Neural cell (in vitro differentiated cells): ENCODE measurements around the gene DLG2. TPM values are rescaled to one million over a fixed set of nuclear protein-coding genes. Genes with fewer than 3 reads are reported as not detected.

Experiments used
- H2AFZ ChIP-seq: fragments of 200-600, 300-800 bp; sonication (generic), shearing (Covaris generic); 2 replicates; pipeline ENCODE4 v1.6.0; 2014; ENCODE audit warnings: low read depth, mild to moderate bottlenecking, antibody characterized with exemption, low read length, moderate library complexity
- H3F3A ChIP-seq: fragments of 200-600 bp; shearing (Covaris generic); 2 replicates; pipeline ENCODE4 v1.6.1; 2016; ENCODE audit warnings: mild to moderate bottlenecking, moderate library complexity, mixed read lengths, antibody characterized with exemption, low read length; ENCODE audit not compliant: insufficient read depth, poor library complexity, severe bottlenecking
- H3K27ac ChIP-seq: fragments of 200-600, 300-800 bp; sonication (generic), shearing (Covaris generic); 2 replicates; pipeline ENCODE4 v1.5.1; 2014; ENCODE audit warnings: mild to moderate bottlenecking, low read length, moderate library complexity
- H3K27me3 ChIP-seq: fragments of 300-800, 200-600 bp; sonication (generic), shearing (Covaris generic); 2 replicates; pipeline ENCODE4 v1.6.0; 2014; ENCODE audit warnings: mild to moderate bottlenecking, low read depth, low read length, moderate library complexity; ENCODE audit not compliant: insufficient read depth
- H3K36me3 ChIP-seq: fragments of 300-800, 200-600 bp; sonication (generic), shearing (Covaris generic); 2 replicates; pipeline ENCODE4 v1.5.1; 2014; ENCODE audit warnings: mild to moderate bottlenecking, antibody characterized with exemption, low read length, moderate library complexity; ENCODE audit not compliant: insufficient read depth
- H3K4me2 ChIP-seq: fragments of 300-800, 200-600 bp; sonication (generic), shearing (Covaris generic); 2 replicates; pipeline ENCODE4 v1.6.0; 2014; ENCODE audit warnings: mild to moderate bottlenecking, low read length
- H3K4me3 ChIP-seq: fragments of 300-800, 200-600 bp; sonication (generic), shearing (Covaris generic); 2 replicates; pipeline ENCODE4 v1.5.1; 2014; ENCODE audit warnings: mild to moderate bottlenecking, low read length, moderate library complexity
- H3K79me2 ChIP-seq: fragments of 200-600 bp; shearing (Covaris generic); replicated peaks from 2 replicates; pipeline ENCODE4 v1.6.0; 2014; ENCODE audit warnings: mild to moderate bottlenecking, low read length, moderate library complexity; ENCODE audit not compliant: insufficient read depth
- H3K9ac ChIP-seq: fragments of 300-800, 200-600 bp; sonication (generic), shearing (Covaris generic); 2 replicates; pipeline ENCODE4 v1.6.1; 2016; ENCODE audit warnings: mild to moderate bottlenecking, low read length, mixed read lengths
- H3K9me2 ChIP-seq: fragments of 200-600 bp; shearing (Covaris generic); 2 replicates; pipeline ENCODE4 v1.6.1; 2016; ENCODE audit warnings: mild to moderate bottlenecking, low read length, mixed read lengths; ENCODE audit not compliant: insufficient read depth
- H3K9me3 ChIP-seq: fragments of 200-600, 300-800 bp; sonication (generic), shearing (Covaris generic); 2 replicates; pipeline ENCODE4 v1.6.1; 2016; ENCODE audit warnings: mild to moderate bottlenecking, mixed run types, low read length, moderate library complexity, mixed read lengths
- H4K20me1 ChIP-seq: fragments of 200-600 bp; shearing (Covaris generic); 2 replicates; pipeline ENCODE4 v1.6.1; 2016; ENCODE audit warnings: mild to moderate bottlenecking, mixed run types; ENCODE audit not compliant: insufficient read depth
- EP300 ChIP-seq: fragments of 450-650 bp; conservative IDR thresholded peaks from 2 replicates; pipeline ENCODE4 v1.6.1; 2014; ENCODE audit warnings: antibody characterized with exemption, mild to moderate bottlenecking, moderate library complexity; ENCODE audit not compliant: poor library complexity, severe bottlenecking
- EZH2 ChIP-seq: fragments of 200-600, 300-800 bp; shearing (Covaris generic), sonication (generic); IDR thresholded peaks from 2 replicates; pipeline ENCODE4 v1.6.1; 2014; ENCODE audit warnings: antibody characterized with exemption, low read length, borderline replicate concordance, mild to moderate bottlenecking; ENCODE audit not compliant: insufficient read depth, poor library complexity, severe bottlenecking
- MXI1 ChIP-seq: fragments of 450-650 bp; conservative IDR thresholded peaks from 2 replicates; pipeline ENCODE4 v1.6.1; 2014; ENCODE audit warnings: antibody characterized with exemption, mild to moderate bottlenecking; ENCODE audit not compliant: poor library complexity, severe bottlenecking
- POLR2AphosphoS5 ChIP-seq: IDR thresholded peaks from 2 replicates; pipeline ENCODE4 v1.6.1; 2012
- RAD21 ChIP-seq: fragments of 450-650 bp; conservative IDR thresholded peaks from 2 replicates; pipeline ENCODE4 v1.6.1; 2014; ENCODE audit warnings: antibody characterized with exemption, mild to moderate bottlenecking, moderate library complexity
- SMC3 ChIP-seq: fragments of 450-650 bp; conservative IDR thresholded peaks from 2 replicates; pipeline ENCODE4 v1.6.1; 2014; ENCODE audit warnings: antibody characterized with exemption, mild to moderate bottlenecking, moderate library complexity; ENCODE audit not compliant: poor library complexity
- TAF1 ChIP-seq: IDR thresholded peaks from 2 replicates; pipeline ENCODE4 v1.6.1; 2012; ENCODE audit warnings: low read depth
- polyA plus RNA-seq: library from polyadenylated mRNA; depleted of rRNA; stranded (reverse); fragments of >200 nt; gene quantifications from 2 replicates; pipeline ENCODE4 v1.2.3, GENCODE V29; 2014
- TF ChIP-seq, protein P1 (sequence below): IDR thresholded peaks from 2 replicates; pipeline ENCODE4 v1.6.1; 2012; ENCODE audit warnings: borderline replicate concordance
- TF ChIP-seq, protein P2 (sequence below): fragments of 450-650 bp; IDR thresholded peaks from 2 replicates; pipeline ENCODE4 v1.5.1; 2014; ENCODE audit warnings: antibody characterized with exemption, mild to moderate bottlenecking, moderate library complexity; ENCODE audit not compliant: poor library complexity, severe bottlenecking

The DLG2 gene
- polyA plus RNA-seq, 1 donor from 2014 or later, result 179 TPM

DNA sequence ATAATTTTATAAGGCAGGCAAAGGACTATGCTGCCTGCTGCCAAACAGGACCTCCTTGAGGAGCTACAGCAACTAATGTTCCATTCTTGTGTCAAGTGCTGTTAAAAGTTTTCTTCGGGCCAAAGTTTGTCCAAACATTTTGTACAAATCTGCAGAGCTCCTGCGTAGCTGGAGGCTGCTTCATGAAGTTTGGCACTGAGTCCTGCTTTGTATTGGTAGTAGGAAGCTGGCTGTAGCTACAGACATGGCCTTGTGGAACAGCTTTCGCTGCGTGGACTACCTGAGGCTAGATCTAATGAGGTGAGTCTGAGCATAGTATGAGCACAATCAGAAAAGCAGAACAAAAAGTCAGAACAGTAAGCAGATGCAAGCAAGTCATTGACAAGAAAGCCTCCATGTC lies 528.1 kb downstream of the DLG2 start:
- Histone ChIP-seq H3K36me3 (no peaks in the 10 kb centered on the region), H3K9me3 (no peaks in the 10 kb centered on the region), H3K4me2 (no peak overlapping the region), H3K27me3 (no peaks in the 10 kb centered on the region), H2AFZ (no peak overlapping the region), H3K27ac (no peak overlapping the region), H3F3A (no peaks in the 10 kb centered on the region), H3K9ac (no peak overlapping the region), H3K79me2 (no peaks in the 10 kb centered on the region), H3K4me3 (no peak overlapping the region), H4K20me1 (no peaks in the 10 kb centered on the region), H3K9me2 (no peaks in the 10 kb centered on the region)
- TF ChIP-seq, protein P1, sequence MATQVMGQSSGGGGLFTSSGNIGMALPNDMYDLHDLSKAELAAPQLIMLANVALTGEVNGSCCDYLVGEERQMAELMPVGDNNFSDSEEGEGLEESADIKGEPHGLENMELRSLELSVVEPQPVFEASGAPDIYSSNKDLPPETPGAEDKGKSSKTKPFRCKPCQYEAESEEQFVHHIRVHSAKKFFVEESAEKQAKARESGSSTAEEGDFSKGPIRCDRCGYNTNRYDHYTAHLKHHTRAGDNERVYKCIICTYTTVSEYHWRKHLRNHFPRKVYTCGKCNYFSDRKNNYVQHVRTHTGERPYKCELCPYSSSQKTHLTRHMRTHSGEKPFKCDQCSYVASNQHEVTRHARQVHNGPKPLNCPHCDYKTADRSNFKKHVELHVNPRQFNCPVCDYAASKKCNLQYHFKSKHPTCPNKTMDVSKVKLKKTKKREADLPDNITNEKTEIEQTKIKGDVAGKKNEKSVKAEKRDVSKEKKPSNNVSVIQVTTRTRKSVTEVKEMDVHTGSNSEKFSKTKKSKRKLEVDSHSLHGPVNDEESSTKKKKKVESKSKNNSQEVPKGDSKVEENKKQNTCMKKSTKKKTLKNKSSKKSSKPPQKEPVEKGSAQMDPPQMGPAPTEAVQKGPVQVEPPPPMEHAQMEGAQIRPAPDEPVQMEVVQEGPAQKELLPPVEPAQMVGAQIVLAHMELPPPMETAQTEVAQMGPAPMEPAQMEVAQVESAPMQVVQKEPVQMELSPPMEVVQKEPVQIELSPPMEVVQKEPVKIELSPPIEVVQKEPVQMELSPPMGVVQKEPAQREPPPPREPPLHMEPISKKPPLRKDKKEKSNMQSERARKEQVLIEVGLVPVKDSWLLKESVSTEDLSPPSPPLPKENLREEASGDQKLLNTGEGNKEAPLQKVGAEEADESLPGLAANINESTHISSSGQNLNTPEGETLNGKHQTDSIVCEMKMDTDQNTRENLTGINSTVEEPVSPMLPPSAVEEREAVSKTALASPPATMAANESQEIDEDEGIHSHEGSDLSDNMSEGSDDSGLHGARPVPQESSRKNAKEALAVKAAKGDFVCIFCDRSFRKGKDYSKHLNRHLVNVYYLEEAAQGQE, result no peak
- TF ChIP-seq POLR2AphosphoS5 (no peak), MXI1 (no peak), SMC3 (no peak), EP300 (no peak), EZH2 (no peak), TAF1 (no peak), RAD21 (no peak)
- TF ChIP-seq, protein P2, sequence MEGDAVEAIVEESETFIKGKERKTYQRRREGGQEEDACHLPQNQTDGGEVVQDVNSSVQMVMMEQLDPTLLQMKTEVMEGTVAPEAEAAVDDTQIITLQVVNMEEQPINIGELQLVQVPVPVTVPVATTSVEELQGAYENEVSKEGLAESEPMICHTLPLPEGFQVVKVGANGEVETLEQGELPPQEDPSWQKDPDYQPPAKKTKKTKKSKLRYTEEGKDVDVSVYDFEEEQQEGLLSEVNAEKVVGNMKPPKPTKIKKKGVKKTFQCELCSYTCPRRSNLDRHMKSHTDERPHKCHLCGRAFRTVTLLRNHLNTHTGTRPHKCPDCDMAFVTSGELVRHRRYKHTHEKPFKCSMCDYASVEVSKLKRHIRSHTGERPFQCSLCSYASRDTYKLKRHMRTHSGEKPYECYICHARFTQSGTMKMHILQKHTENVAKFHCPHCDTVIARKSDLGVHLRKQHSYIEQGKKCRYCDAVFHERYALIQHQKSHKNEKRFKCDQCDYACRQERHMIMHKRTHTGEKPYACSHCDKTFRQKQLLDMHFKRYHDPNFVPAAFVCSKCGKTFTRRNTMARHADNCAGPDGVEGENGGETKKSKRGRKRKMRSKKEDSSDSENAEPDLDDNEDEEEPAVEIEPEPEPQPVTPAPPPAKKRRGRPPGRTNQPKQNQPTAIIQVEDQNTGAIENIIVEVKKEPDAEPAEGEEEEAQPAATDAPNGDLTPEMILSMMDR, result no peak

DNA sequence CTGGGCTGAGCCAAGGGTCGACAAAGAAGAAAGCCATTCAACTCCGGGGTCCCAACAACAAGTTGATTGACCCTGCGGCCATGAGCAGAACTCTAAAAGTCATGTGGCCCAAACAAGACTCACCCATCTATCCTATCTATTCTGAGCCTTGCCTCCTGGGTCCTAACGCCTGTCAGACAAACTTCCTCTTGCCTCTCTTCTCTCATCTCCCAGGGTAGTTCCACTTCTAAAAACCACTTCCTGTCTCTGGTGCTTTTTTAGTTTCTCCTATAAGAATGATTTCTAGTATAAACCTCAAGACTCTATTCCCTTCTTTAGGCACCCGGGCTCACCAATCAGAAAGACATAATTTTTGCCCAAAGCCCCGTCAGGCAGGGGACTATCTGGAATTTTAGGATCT lies 530.2 kb downstream of the DLG2 start:
- Histone ChIP-seq H3K27me3 (no peaks in the 10 kb centered on the region), H3K4me3 (no peak overlapping the region), H3K27ac (no peak overlapping the region), H3F3A (no peaks in the 10 kb centered on the region), H2AFZ (no peak overlapping the region), H3K9me2 (no peaks in the 10 kb centered on the region), H3K9ac (no peak overlapping the region), H4K20me1 (no peaks in the 10 kb centered on the region), H3K9me3 (no peaks in the 10 kb centered on the region), H3K36me3 (no peaks in the 10 kb centered on the region), H3K4me2 (no peak overlapping the region), H3K79me2 (no peaks in the 10 kb centered on the region)
- TF ChIP-seq, protein P1, result no peak
- no peak for TF ChIP-seq EZH2
- no peak for TF ChIP-seq MXI1
- TF ChIP-seq SMC3, result no peak
- no peak for TF ChIP-seq TAF1
- TF ChIP-seq RAD21, result no peak
- TF ChIP-seq, protein P2, result no peak
- no peak for TF ChIP-seq EP300
